Activated T-helper 17 cell treated with anti-CD3 and anti-CD28 coated beads, Interleukin-2, amount 50 U/mL, for 72 hours (primary cell): ENCODE data around the gene SH3D21. TPM values are rescaled to one million over a fixed set of nuclear protein-coding genes. Genes with fewer than 3 reads are reported as not detected.
A peak's percentile ranks its signal among the peaks of the same experiment; 100 is the strongest.

Experiments used
- ATAC-seq: fragments of 150-1000 bp; cut with Tn5 transposase; replicated peaks from 2 replicates; pipeline ENCODE4 v1.10.0; 2021; ENCODE audit warnings: mild to moderate bottlenecking, moderate library complexity
- H3K27ac Mint-ChIP-seq: one replicate; pipeline ENCODE4 v1.8.0; 2022; ENCODE audit warnings: mixed read lengths
- H3K27me3 Mint-ChIP-seq: one replicate; pipeline ENCODE4 v1.8.0; 2022; ENCODE audit warnings: mixed read lengths
- H3K36me3 Mint-ChIP-seq: one replicate; pipeline ENCODE4 v1.8.0; 2022; ENCODE audit warnings: low read depth, mild to moderate bottlenecking, mixed read lengths
- H3K4me1 Mint-ChIP-seq: one replicate; pipeline ENCODE4 v1.8.0; 2022; ENCODE audit warnings: mixed read lengths
- H3K4me3 Mint-ChIP-seq: one replicate; pipeline ENCODE4 v1.8.0; 2022; ENCODE audit warnings: mild to moderate bottlenecking, mixed read lengths
- H3K9me3 Mint-ChIP-seq: one replicate; pipeline ENCODE4 v1.8.0; 2022; ENCODE audit warnings: mixed read lengths
- total RNA-seq, 2 donors: library from RNA; stranded (reverse); gene quantifications; one replicate each; pipeline ENCODE4 v1.2.3, GENCODE V29; 2022

The SH3D21 gene
- total RNA-seq, 2 donors from 2014 or later = 24.4 to 245 TPM

GRCh38 chr1:36286802-36287201 is 19.4 kb upstream of the SH3D21 start:
- H3K4me3 Mint-ChIP-seq = peak overlapping the region; percentile 58
- H3K27me3 Mint-ChIP-seq = no peaks in the 10 kb centered on the region
- H3K27ac Mint-ChIP-seq = no peak overlapping the region
- H3K36me3 Mint-ChIP-seq = peaks cover 98% of the 10 kb centered on the region
- H3K9me3 Mint-ChIP-seq = no peaks in the 10 kb centered on the region
- no peak for ATAC-seq
- peaks cover 20% of the 10 kb centered on the region for H3K4me1 Mint-ChIP-seq

GRCh38 chr1:36287595-36287994 is 18.6 kb upstream of the SH3D21 start:
- no peak for ATAC-seq
- H3K4me3 Mint-ChIP-seq = no peak overlapping the region
- H3K27me3 Mint-ChIP-seq = no peaks in the 10 kb centered on the region
- H3K36me3 Mint-ChIP-seq = peaks cover 100% of the 10 kb centered on the region
- no peaks in the 10 kb centered on the region for H3K9me3 Mint-ChIP-seq
- H3K27ac Mint-ChIP-seq = no peak overlapping the region
- H3K4me1 Mint-ChIP-seq = peaks cover 20% of the 10 kb centered on the region

DNA sequence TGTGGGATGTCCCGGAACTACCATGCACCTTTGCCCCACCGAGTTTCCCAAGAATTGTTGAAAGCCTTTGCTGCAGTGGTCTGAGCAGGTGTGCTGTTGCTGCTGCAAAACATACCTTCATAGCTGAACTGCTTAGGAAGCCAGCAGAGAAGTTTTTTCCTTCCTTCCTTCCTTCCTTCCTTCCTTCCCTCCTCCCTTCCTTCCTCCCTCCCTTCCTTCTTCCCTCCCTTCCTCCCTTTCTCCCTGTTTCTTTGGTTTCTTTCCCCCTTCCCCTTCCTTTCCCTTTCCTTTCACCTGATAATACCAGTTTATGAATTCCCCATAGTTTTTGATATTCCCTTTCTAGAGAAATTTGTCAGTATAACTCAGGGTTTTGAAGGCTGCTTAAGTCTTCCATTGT is 10.8 kb upstream of the SH3D21 start:
- Mint-ChIP-seq H3K27me3 (no peaks in the 10 kb centered on the region), H3K27ac (no peak overlapping the region), H3K4me3 (no peak overlapping the region), H3K4me1 (peaks cover 9% of the 10 kb centered on the region), H3K36me3 (peaks cover 99% of the 10 kb centered on the region), H3K9me3 (no peaks in the 10 kb centered on the region)
- ATAC-seq = no peak

GRCh38 chr1:36297062-36297461 is 9.1 kb upstream of the SH3D21 start:
- H3K27ac Mint-ChIP-seq = no peak overlapping the region
- ATAC-seq = no peak
- H3K4me1 Mint-ChIP-seq = peaks cover 19% of the 10 kb centered on the region

GRCh38 chr1:36298640-36299039 is 7.5 kb upstream of the SH3D21 start:
- Mint-ChIP-seq H3K4me3 (no peak overlapping the region), H3K4me1 (peaks cover 24% of the 10 kb centered on the region), H3K27me3 (no peaks in the 10 kb centered on the region), H3K9me3 (no peaks in the 10 kb centered on the region), H3K27ac (no peak overlapping the region), H3K36me3 (peaks cover 99% of the 10 kb centered on the region)
- ATAC-seq = no peak

More at GRCh38 chr1:36297062-36297461, 9.1 kb upstream of the SH3D21 start:
- no peaks in the 10 kb centered on the region for H3K27me3 Mint-ChIP-seq
- no peak overlapping the region for H3K4me3 Mint-ChIP-seq
- peaks cover 99% of the 10 kb centered on the region for H3K36me3 Mint-ChIP-seq
- H3K9me3 Mint-ChIP-seq = no peaks in the 10 kb centered on the region

DNA sequence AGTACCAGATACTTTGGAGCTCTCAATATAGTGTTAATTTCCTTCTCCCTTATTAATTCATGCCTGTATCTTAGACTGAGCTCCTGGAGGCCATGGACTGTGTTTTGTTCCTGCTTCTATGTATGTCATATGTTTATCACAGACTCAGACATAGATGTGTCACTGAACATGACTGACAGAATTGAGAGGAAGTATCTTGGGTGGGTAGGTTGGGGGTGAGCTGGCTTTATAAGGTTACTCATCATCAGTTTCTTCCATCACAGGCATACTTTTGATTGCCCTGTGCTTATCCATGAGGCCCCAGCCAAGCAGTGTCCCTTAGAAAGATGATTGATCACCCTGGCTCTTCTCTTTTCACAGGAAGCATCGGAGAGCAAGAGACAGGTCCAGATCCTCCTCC is 5.6 kb upstream of the SH3D21 start:
- peak overlapping the region; percentile 53 for H3K4me3 Mint-ChIP-seq
- no peaks in the 10 kb centered on the region for H3K27me3 Mint-ChIP-seq
- peak; percentile 75 for ATAC-seq
- H3K36me3 Mint-ChIP-seq = peaks cover 99% of the 10 kb centered on the region
- H3K4me1 Mint-ChIP-seq = peaks cover 38% of the 10 kb centered on the region
- H3K9me3 Mint-ChIP-seq = no peaks in the 10 kb centered on the region
- peak overlapping the region; percentile 81 for H3K27ac Mint-ChIP-seq

DNA sequence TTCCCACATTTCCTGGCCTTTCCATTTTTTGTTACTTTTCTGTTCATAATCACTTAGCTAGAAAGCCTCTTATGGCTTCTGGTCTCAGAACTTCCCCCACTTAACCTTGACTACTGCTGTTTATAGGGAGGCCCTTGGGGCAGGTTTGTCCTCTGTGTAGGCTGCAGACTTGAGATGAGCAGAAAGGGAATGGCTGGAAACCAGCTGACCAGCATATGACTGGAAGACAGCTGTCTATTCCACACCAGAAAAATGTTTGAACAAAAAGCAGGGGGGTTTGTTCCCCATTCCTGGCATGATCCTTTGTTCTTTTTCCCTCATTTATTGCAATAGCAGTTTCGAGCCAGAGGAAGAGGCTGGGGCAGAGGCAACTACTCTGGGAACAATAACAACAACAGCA is 4.9 kb upstream of the SH3D21 start:
- H3K36me3 Mint-ChIP-seq = peaks cover 97% of the 10 kb centered on the region
- peak overlapping the region; percentile 53 for H3K4me3 Mint-ChIP-seq
- no peaks in the 10 kb centered on the region for H3K9me3 Mint-ChIP-seq
- H3K27me3 Mint-ChIP-seq = no peaks in the 10 kb centered on the region
- peak overlapping the region; percentile 81 for H3K27ac Mint-ChIP-seq
- peaks cover 39% of the 10 kb centered on the region for H3K4me1 Mint-ChIP-seq
- no peak for ATAC-seq

GRCh38 chr1:36303244-36303643 is 2.9 kb upstream of the SH3D21 start:
- H3K36me3 Mint-ChIP-seq = peaks cover 92% of the 10 kb centered on the region
- no peak for ATAC-seq
- H3K4me3 Mint-ChIP-seq = peak overlapping the region; percentile 51
- H3K4me1 Mint-ChIP-seq = peaks cover 44% of the 10 kb centered on the region
- H3K27ac Mint-ChIP-seq = peak overlapping the region; percentile 73
- H3K9me3 Mint-ChIP-seq = no peaks in the 10 kb centered on the region
- H3K27me3 Mint-ChIP-seq = no peaks in the 10 kb centered on the region

GRCh38 chr1:36303650-36304360 is 2.4 kb upstream of the SH3D21 start:
- Mint-ChIP-seq H3K4me1 (peaks cover 44% of the 10 kb centered on the region), H3K4me3 (peak overlapping the region; percentile 51), H3K27ac (peak overlapping the region; percentile 73)

GRCh38 chr1:36304521-36304920 is 1.6 kb upstream of the SH3D21 start:
- H3K27me3 Mint-ChIP-seq = no peaks in the 10 kb centered on the region
- H3K27ac Mint-ChIP-seq = peak overlapping the region; percentile 73
- no peak for ATAC-seq
- H3K9me3 Mint-ChIP-seq = no peaks in the 10 kb centered on the region
- peaks cover 93% of the 10 kb centered on the region for H3K36me3 Mint-ChIP-seq
- peaks cover 46% of the 10 kb centered on the region for H3K4me1 Mint-ChIP-seq
- H3K4me3 Mint-ChIP-seq = peak overlapping the region; percentile 100

More at GRCh38 chr1:36303650-36304360, 2.4 kb upstream of the SH3D21 start:
- peaks cover 92% of the 10 kb centered on the region for H3K36me3 Mint-ChIP-seq
- H3K27me3 Mint-ChIP-seq = no peaks in the 10 kb centered on the region
- no peaks in the 10 kb centered on the region for H3K9me3 Mint-ChIP-seq
- no peak for ATAC-seq

GRCh38 chr1:36304970-36305914 is 926 bp upstream of the SH3D21 start:
- H3K36me3 Mint-ChIP-seq = peaks cover 93% of the 10 kb centered on the region
- ATAC-seq = peak; percentile 46
- H3K4me1 Mint-ChIP-seq = peaks cover 42% of the 10 kb centered on the region
- H3K9me3 Mint-ChIP-seq = no peaks in the 10 kb centered on the region
- peak overlapping the region; percentile 73 for H3K27ac Mint-ChIP-seq
- H3K4me3 Mint-ChIP-seq = peak overlapping the region; percentile 100
- no peaks in the 10 kb centered on the region for H3K27me3 Mint-ChIP-seq

DNA sequence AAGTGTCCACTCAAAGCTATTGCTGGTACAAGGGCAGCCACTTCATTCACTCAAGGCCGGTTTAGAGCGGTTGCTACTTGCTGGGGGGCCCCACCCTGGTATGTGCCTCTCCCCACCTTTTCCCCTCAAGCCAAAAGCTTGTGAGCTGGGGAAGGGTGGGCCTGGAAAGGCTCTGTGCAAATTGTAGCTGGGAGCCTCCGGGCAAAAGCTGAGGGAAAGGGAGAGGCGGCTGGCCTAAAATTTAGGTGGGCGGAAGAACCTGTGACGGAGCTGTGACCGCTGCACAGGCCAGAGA is 306 bp upstream of the SH3D21 start:
- H3K36me3 Mint-ChIP-seq = peaks cover 93% of the 10 kb centered on the region
- H3K27me3 Mint-ChIP-seq = no peaks in the 10 kb centered on the region
- no peak for ATAC-seq
- H3K9me3 Mint-ChIP-seq = no peaks in the 10 kb centered on the region
- peaks cover 36% of the 10 kb centered on the region for H3K4me1 Mint-ChIP-seq
- peak overlapping the region; percentile 73 for H3K27ac Mint-ChIP-seq
- peak overlapping the region; percentile 100 for H3K4me3 Mint-ChIP-seq

GRCh38 chr1:36306902-36307456 is 811 bp downstream of the SH3D21 start:
- Mint-ChIP-seq H3K27ac (peak overlapping the region; percentile 100), H3K9me3 (no peaks in the 10 kb centered on the region), H3K4me1 (peaks cover 30% of the 10 kb centered on the region), H3K4me3 (peak overlapping the region; percentile 100), H3K27me3 (no peaks in the 10 kb centered on the region), H3K36me3 (peaks cover 91% of the 10 kb centered on the region)
- peak; percentile 92 for ATAC-seq

DNA sequence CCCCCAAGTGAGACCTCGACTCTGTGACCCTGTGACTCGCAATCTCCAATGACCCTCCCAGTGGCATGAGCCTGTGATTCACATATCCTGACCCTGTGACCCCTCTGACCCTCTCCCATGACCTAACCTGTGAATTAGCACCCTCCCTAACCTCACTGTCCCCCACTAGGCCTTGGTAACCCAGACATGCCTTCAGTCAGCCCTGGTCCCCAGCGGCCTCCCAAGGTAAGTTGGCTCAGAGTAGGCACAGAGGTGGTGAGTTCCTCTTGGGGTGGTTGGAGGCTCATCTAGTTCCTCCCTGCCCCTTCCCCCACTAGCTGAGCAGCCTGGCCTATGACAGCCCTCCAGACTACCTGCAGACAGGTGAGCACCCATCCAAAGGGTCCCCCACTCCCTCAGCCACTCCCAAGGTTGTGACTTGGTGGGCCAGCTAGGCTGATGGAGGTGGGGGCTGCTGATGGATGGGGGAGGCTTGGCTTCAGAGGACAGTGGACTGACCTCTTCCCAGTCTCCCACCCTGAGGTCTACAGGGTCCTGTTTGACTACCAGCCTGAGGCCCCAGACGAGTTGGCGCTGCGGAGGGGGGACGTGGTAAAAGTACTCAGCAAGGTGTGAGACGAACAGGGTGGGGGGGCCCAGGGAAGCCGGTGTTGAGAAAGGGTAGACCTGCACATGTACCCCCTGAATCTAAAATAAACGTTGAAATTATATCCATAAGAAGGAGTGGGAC is 1.6 kb downstream of the SH3D21 start:
- peaks cover 30% of the 10 kb centered on the region for H3K4me1 Mint-ChIP-seq
- H3K27me3 Mint-ChIP-seq = no peaks in the 10 kb centered on the region
- H3K4me3 Mint-ChIP-seq = peak overlapping the region; percentile 100
- no peaks in the 10 kb centered on the region for H3K9me3 Mint-ChIP-seq
- ATAC-seq = no peak
- H3K36me3 Mint-ChIP-seq = peaks cover 89% of the 10 kb centered on the region
- peak overlapping the region; percentile 100 for H3K27ac Mint-ChIP-seq
